Measurements from ENCODE around the gene PLCB4.

- TF ChIP-seq TAF1 (IDR thresholded peaks at IDR 0.05; ENCODE audit: borderline replicate concordance, insufficient read depth, low read length) (no peak), REST (IDR thresholded peaks at IDR 0.05; ENCODE audit: insufficient read depth in 1 of 2, low read depth in 2 of 2, low read length in 2 of 2) (no peak), POLR2AphosphoS5 (IDR thresholded peaks at IDR 0.05; ENCODE audit: low read depth, low read length) (no peak), SIN3A (IDR thresholded peaks at IDR 0.05; ENCODE audit: borderline replicate concordance, insufficient read depth, low read length) (no peak)
These were observed 289.1 kb downstream of the PLCB4 start for GRCh38 chr20:9358001-9358400.

Data from PFSK-1 (cell line).